HCT116 (cell line): ENCODE measurements around the gene SH2B2. TPM values are rescaled to one million over a fixed set of nuclear protein-coding genes. Genes with fewer than 3 reads are reported as not detected.

Experiments
- ATAC-seq: fragments of 200-7000 bp; cut with Tn5 transposase; 2 replicates; pipeline ENCODE4 v1.9.1; 2020; ENCODE audit warnings: mild to moderate bottlenecking, moderate library complexity
- BruUV-seq: library from RNA; stranded (reverse); fragments of 400-500 nt; replicated peaks from 2 replicates; lab custom pipeline; 2021; lab: Mats Ljungman, UMichigan
- CTCF ChIA-PET: fragments of 300-600 bp; sonication (Branson Sonifier 250); formaldehyde crosslinking; loops from one replicate; lab custom pipeline; 2021; ENCODE audit warnings: antibody characterized with exemption; lab: Charles Lee
- POLR2A ChIA-PET: fragments of 300-600, 350-600 bp; sonication (Branson Sonifier 250); formaldehyde crosslinking; loops from one replicate; lab custom pipeline; 2021; ENCODE audit warnings: antibody characterized with exemption; lab: Charles Lee
- RAD21 ChIA-PET, 2 experiments: fragments of 300-600 bp; sonication (Branson Sonifier 250); formaldehyde crosslinking; loops; one replicate each; lab custom pipeline; 2023; ENCODE audit warnings: low total read pairs in 2 of 2; ENCODE audit not compliant: uncharacterized antibody in 2 of 2, unreplicated experiment in 2 of 2, low non-redundant PET in 1 of 2; lab: Charles Lee
- DNase-seq: peaks from one replicate; pipeline ENCODE4 v3.0.0-alpha.2; 2010; ENCODE audit warnings: low read depth, low spot score
- H2AFZ ChIP-seq: fragments of 200-600 bp; shearing (Covaris generic), sonication (generic); 2 replicates; pipeline ENCODE4 v1.6.1; 2017; ENCODE audit warnings: low read depth, mixed run types, mixed read lengths, antibody characterized with exemption, low read length; ENCODE audit not compliant: poor library complexity, severe bottlenecking
- H3K27ac ChIP-seq: 2 replicates; pipeline ENCODE4 v1.5.1; 2012; ENCODE audit warnings: low read depth, low read length
- H3K27me3 ChIP-seq: fragments of 200-600 bp; sonication (generic); 2 replicates; pipeline ENCODE4 v1.6.1; 2016; ENCODE audit warnings: mixed run types, low read length, mixed read lengths; ENCODE audit not compliant: insufficient read depth
- H3K36me3 ChIP-seq, 2 experiments: fragments of 200-500 bp in 1 of 2; fragments of 200-600 bp in 1 of 2; sonication (Bioruptor generic) in 1 of 2; sonication (generic) in 1 of 2; 2 replicates each; pipeline versions ENCODE4 v1.5.1 to v1.6.1; 2014 to 2016; ENCODE audit warnings: low read length in 2 of 2, inconsistent platforms in 1 of 2, mixed read lengths in 1 of 2, mixed run types in 1 of 2; ENCODE audit not compliant: insufficient read depth in 2 of 2, control insufficient read depth in 1 of 2
- H3K4me1 ChIP-seq, 2 experiments: fragments of 200-600 bp in 1 of 2; sonication (generic) in 1 of 2; 2 replicates each; pipeline versions ENCODE4 v1.5.1 to v1.6.1; 2012 to 2017; ENCODE audit warnings: low read length in 2 of 2, inconsistent platforms in 1 of 2, mild to moderate bottlenecking in 1 of 2, mixed read lengths in 1 of 2, mixed run types in 1 of 2, moderate library complexity in 1 of 2; ENCODE audit not compliant: insufficient read depth in 2 of 2, control insufficient read depth in 1 of 2
- H3K4me2 ChIP-seq: fragments of 200-600 bp; sonication (generic); 2 replicates; pipeline ENCODE4 v1.6.1; 2017; ENCODE audit warnings: mixed run types, low read length, mixed read lengths
- H3K4me3 ChIP-seq, 2 experiments: fragments of 200-600 bp in 1 of 2; sonication (generic) in 1 of 2; replicated peaks in 1 of 2; 2 replicates each; pipeline ENCODE4 v1.5.1; 2011 to 2016; ENCODE audit warnings: low read length in 2 of 2, control low read depth in 1 of 2, low read depth in 1 of 2, mild to moderate bottlenecking in 1 of 2, mixed read lengths in 1 of 2, mixed run types in 1 of 2
- H3K79me2 ChIP-seq: fragments of 200-600 bp; sonication (generic); 2 replicates; pipeline ENCODE4 v1.6.1; 2017; ENCODE audit warnings: mild to moderate bottlenecking, mixed run types, low read length, moderate library complexity, mixed read lengths; ENCODE audit not compliant: insufficient read depth
- H3K9ac ChIP-seq: fragments of 200-600 bp; sonication (generic); 2 replicates; pipeline ENCODE4 v1.6.1; 2016; ENCODE audit warnings: low read length, mixed read lengths
- H3K9me2 ChIP-seq: fragments of 200-600 bp; sonication (generic), shearing (Covaris generic); 2 replicates; pipeline ENCODE4 v1.6.1; 2017; ENCODE audit warnings: mixed run types, mild to moderate bottlenecking, moderate library complexity; ENCODE audit not compliant: insufficient read depth
- H3K9me3 ChIP-seq, 2 experiments: fragments of 200-500 bp in 1 of 2; fragments of 200-600 bp in 1 of 2; sonication (Bioruptor generic) in 1 of 2; sonication (generic) in 1 of 2; 2 replicates each; pipeline ENCODE4 v1.6.1; 2014 to 2017; ENCODE audit warnings: low read length in 2 of 2, mixed read lengths in 2 of 2, inconsistent platforms in 1 of 2, low read depth in 1 of 2, mild to moderate bottlenecking in 1 of 2, mixed run types in 1 of 2, moderate library complexity in 1 of 2; ENCODE audit not compliant: control insufficient read depth in 1 of 2, insufficient read depth in 1 of 2
- H4K20me1 ChIP-seq: fragments of 200-600 bp; sonication (generic), shearing (Covaris generic); 2 replicates; pipeline ENCODE4 v1.6.1; 2017; ENCODE audit warnings: mixed run types, mild to moderate bottlenecking, moderate library complexity; ENCODE audit not compliant: insufficient read depth
- CEBPB ChIP-seq: IDR thresholded peaks from 2 replicates; pipeline ENCODE4 v1.6.1; 2012; ENCODE audit warnings: low read depth
- EGR1 ChIP-seq: IDR thresholded peaks from 2 replicates; pipeline ENCODE4 v1.6.1; 2012; ENCODE audit warnings: low read depth
- EZH2 ChIP-seq: fragments of 200-600 bp; sonication (generic); IDR thresholded peaks from 2 replicates; pipeline ENCODE4 v1.6.1; 2017; ENCODE audit warnings: antibody characterized with exemption, mixed run types
- POLR2A ChIP-seq: IDR thresholded peaks from 2 replicates; pipeline ENCODE4 v1.7.0; 2011; ENCODE audit warnings: borderline replicate concordance; ENCODE audit not compliant: insufficient read depth, insufficient read length; ENCODE audit errors: extremely low read depth
- POLR2AphosphoS5 ChIP-seq: IDR thresholded peaks from 2 replicates; pipeline ENCODE4 v1.6.1; 2011; ENCODE audit warnings: mild to moderate bottlenecking, low read depth, low read length, moderate library complexity
- RAD21 ChIP-seq: IDR thresholded peaks from 2 replicates; pipeline ENCODE4 v1.6.1; 2012; ENCODE audit warnings: low read depth, mild to moderate bottlenecking
- SRF ChIP-seq: IDR thresholded peaks from 2 replicates; pipeline ENCODE4 v1.6.1; 2012; ENCODE audit warnings: low read depth
- YY1 ChIP-seq: IDR thresholded peaks from 2 replicates; pipeline ENCODE4 v1.6.1; 2011; ENCODE audit warnings: low read length, low read depth, moderate library complexity, mild to moderate bottlenecking; ENCODE audit not compliant: insufficient replicate concordance; ENCODE audit errors: extremely low read depth
- ZNF274 ChIP-seq: fragments of 200-500 bp; sonication (Bioruptor generic); IDR thresholded peaks from 2 replicates; pipeline ENCODE4 v1.6.1; 2014; ENCODE audit warnings: mild to moderate bottlenecking, low read depth, low read length, inconsistent platforms
- intact Hi-C: fragments of 100-400 bp; cut with micrococcal nuclease; formaldehyde crosslinking; loops from 2 replicates; pipeline ENCODE4 v1.10.0; 2022
- total RNA-seq: library from RNA; stranded (reverse); gene quantifications from one replicate; pipeline ENCODE4 v1.2.1, GENCODE V29; 2021; ENCODE audit not compliant: unreplicated experiment
- TF ChIP-seq, protein P1 (sequence below), 3 experiments: fragments of 200-600 bp in 1 of 3; sonication (generic) in 1 of 3; IDR thresholded peaks in 2 of 3; conservative IDR thresholded peaks in 1 of 3; 2 replicates each; pipeline ENCODE4 v1.5.1; 2012 to 2017; ENCODE audit warnings: low read depth in 2 of 3, low read length in 2 of 3, antibody characterized with exemption in 1 of 3, borderline replicate concordance in 1 of 3, control low read depth in 1 of 3, mild to moderate bottlenecking in 1 of 3, mixed read lengths in 1 of 3, mixed run types in 1 of 3, moderate library complexity in 1 of 3; ENCODE audit not compliant: insufficient read depth in 1 of 3
- TF ChIP-seq, protein P2 (sequence below): IDR thresholded peaks from 2 replicates; pipeline ENCODE4 v1.6.1; 2012; ENCODE audit warnings: low read depth
- TF ChIP-seq, protein P3 (sequence below): IDR thresholded peaks from 2 replicates; pipeline ENCODE4 v1.6.1; 2012
- TF ChIP-seq, protein P4 (sequence below): IDR thresholded peaks from 2 replicates; pipeline ENCODE4 v1.6.1; 2012

The SH2B2 gene
- total RNA-seq, 1 experiment from 2014 or later: 11.8 TPM

DNA sequence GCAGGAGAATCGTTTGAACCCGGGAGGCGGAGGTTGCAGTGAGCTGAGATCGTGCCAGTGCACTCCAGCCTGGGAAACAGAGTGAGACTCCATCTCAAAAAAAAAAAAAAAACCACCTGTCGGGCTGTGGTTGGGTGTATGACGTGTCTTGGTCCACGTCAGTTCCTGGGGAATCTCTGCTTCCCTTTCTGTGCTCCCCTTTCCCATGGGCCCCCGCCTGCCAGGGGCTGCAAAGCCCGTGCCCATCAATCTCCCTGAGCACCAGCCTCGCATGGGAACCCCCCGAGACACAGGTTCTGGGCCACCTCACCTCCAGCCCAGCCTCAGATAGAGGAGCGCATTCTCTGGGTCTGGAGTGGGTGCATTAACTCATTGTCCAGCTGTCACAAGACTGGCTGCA, 2.3 kb upstream of the SH2B2 start:
- ChIA-PET POLR2A (no interaction called here), CTCF (no interaction called here), RAD21 (no interaction called here)
- no peak for DNase-seq
- Histone ChIP-seq H3K4me1 (peaks cover 15 to 25% of the 10 kb centered on the region in 2 experiments), H4K20me1 (no peaks in the 10 kb centered on the region), H3K27me3 (no peaks in the 10 kb centered on the region), H2AFZ (no peak overlapping the region), H3K4me2 (no peak overlapping the region), H3K79me2 (peaks cover 6% of the 10 kb centered on the region; the same call in 1 of the 2 replicates), H3K9me3 (no peaks in the 10 kb centered on the region), H3K9me2 (no peaks in the 10 kb centered on the region), H3K27ac (no peak overlapping the region), H3K9ac (no peak overlapping the region), H3K4me3 (no peak overlapping the region), H3K36me3 (no peaks in the 10 kb centered on the region)
- intact Hi-C loops: no loop called here
- ATAC-seq: no peak
- BruUV-seq: no TSS peak
- TF ChIP-seq, protein P1, sequence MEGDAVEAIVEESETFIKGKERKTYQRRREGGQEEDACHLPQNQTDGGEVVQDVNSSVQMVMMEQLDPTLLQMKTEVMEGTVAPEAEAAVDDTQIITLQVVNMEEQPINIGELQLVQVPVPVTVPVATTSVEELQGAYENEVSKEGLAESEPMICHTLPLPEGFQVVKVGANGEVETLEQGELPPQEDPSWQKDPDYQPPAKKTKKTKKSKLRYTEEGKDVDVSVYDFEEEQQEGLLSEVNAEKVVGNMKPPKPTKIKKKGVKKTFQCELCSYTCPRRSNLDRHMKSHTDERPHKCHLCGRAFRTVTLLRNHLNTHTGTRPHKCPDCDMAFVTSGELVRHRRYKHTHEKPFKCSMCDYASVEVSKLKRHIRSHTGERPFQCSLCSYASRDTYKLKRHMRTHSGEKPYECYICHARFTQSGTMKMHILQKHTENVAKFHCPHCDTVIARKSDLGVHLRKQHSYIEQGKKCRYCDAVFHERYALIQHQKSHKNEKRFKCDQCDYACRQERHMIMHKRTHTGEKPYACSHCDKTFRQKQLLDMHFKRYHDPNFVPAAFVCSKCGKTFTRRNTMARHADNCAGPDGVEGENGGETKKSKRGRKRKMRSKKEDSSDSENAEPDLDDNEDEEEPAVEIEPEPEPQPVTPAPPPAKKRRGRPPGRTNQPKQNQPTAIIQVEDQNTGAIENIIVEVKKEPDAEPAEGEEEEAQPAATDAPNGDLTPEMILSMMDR (IDR thresholded peaks at IDR 0.05 in 2 of 3, conservative IDR thresholded peaks at IDR 0.05 in 1 of 3; ENCODE audit: borderline replicate concordance in 1 of 3, insufficient read depth in 1 of 3, low read depth in 2 of 3, low read length in 2 of 3): no peak
- no peak for TF ChIP-seq EZH2
- no peak for TF ChIP-seq POLR2AphosphoS5
- no peak for TF ChIP-seq CEBPB
- TF ChIP-seq, protein P2, sequence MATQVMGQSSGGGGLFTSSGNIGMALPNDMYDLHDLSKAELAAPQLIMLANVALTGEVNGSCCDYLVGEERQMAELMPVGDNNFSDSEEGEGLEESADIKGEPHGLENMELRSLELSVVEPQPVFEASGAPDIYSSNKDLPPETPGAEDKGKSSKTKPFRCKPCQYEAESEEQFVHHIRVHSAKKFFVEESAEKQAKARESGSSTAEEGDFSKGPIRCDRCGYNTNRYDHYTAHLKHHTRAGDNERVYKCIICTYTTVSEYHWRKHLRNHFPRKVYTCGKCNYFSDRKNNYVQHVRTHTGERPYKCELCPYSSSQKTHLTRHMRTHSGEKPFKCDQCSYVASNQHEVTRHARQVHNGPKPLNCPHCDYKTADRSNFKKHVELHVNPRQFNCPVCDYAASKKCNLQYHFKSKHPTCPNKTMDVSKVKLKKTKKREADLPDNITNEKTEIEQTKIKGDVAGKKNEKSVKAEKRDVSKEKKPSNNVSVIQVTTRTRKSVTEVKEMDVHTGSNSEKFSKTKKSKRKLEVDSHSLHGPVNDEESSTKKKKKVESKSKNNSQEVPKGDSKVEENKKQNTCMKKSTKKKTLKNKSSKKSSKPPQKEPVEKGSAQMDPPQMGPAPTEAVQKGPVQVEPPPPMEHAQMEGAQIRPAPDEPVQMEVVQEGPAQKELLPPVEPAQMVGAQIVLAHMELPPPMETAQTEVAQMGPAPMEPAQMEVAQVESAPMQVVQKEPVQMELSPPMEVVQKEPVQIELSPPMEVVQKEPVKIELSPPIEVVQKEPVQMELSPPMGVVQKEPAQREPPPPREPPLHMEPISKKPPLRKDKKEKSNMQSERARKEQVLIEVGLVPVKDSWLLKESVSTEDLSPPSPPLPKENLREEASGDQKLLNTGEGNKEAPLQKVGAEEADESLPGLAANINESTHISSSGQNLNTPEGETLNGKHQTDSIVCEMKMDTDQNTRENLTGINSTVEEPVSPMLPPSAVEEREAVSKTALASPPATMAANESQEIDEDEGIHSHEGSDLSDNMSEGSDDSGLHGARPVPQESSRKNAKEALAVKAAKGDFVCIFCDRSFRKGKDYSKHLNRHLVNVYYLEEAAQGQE: no peak
- no peak for TF ChIP-seq ZNF274
- TF ChIP-seq, protein P3, sequence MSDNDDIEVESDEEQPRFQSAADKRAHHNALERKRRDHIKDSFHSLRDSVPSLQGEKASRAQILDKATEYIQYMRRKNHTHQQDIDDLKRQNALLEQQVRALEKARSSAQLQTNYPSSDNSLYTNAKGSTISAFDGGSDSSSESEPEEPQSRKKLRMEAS: no peak
- no peak for TF ChIP-seq RAD21
- TF ChIP-seq, protein P4, sequence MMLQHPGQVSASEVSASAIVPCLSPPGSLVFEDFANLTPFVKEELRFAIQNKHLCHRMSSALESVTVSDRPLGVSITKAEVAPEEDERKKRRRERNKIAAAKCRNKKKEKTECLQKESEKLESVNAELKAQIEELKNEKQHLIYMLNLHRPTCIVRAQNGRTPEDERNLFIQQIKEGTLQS: no peak
- TF ChIP-seq YY1: no peak
- TF ChIP-seq SRF: no peak
- no peak for TF ChIP-seq EGR1
- TF ChIP-seq POLR2A: no peak
